SK-N-SH (cell line): ENCODE results near the gene CTTNBP2NL. TPM values are rescaled to one million over a fixed set of nuclear protein-coding genes. Genes with fewer than 3 reads are reported as not detected.

Source experiments
- CTCF ChIA-PET: fragments of 300-600, 350-600 bp; formaldehyde crosslinking; extraction: SDS; loops from one replicate; lab custom pipeline; 2021; lab: Yijun Ruan, JAX
- POLR2A ChIA-PET: fragments of 350-600 bp; sonication (Branson Sonifier 250); formaldehyde crosslinking; extraction: SDS; loops from one replicate; lab custom pipeline; 2020; ENCODE audit warnings: antibody characterized with exemption, inconsistent platforms; lab: Yijun Ruan, JAX
- DNase-seq: peaks from one replicate; pipeline ENCODE4 v3.0.0; 2012
- H2AFZ ChIP-seq: fragments of 200-600 bp; sonication (generic); 2 replicates; pipeline ENCODE4 v1.8.1; 2016; ENCODE audit warnings: antibody characterized with exemption, mild to moderate bottlenecking, low read depth
- H3F3A ChIP-seq: fragments of 200-600 bp; sonication (generic); replicated peaks from 2 replicates; pipeline ENCODE3; 2016; ENCODE audit warnings: antibody characterized with exemption, mild to moderate bottlenecking; ENCODE audit not compliant: insufficient read depth
- H3K27ac ChIP-seq, 2 experiments: fragments of 200-500 bp in 1 of 2; fragments of 200-600 bp in 1 of 2; sonication (Bioruptor generic) in 1 of 2; sonication (generic), shearing (Covaris generic) in 1 of 2; 2 replicates each; pipeline versions ENCODE4 v1.5.1 to v1.6.1; 2014 to 2016; ENCODE audit warnings: low read depth in 2 of 2, inconsistent platforms in 1 of 2, low read length in 1 of 2, mild to moderate bottlenecking in 1 of 2, mixed read lengths in 1 of 2
- H3K27me3 ChIP-seq: fragments of 200-600 bp; sonication (generic), shearing (Covaris generic); 2 replicates; pipeline ENCODE4 v1.6.1; 2016; ENCODE audit warnings: mixed run types; ENCODE audit not compliant: insufficient read depth
- H3K36me3 ChIP-seq, 2 experiments: fragments of 200-500 bp in 1 of 2; fragments of 200-600 bp in 1 of 2; sonication (Bioruptor generic) in 1 of 2; sonication (generic) in 1 of 2; replicated peaks in 1 of 2; 2 replicates each; pipeline versions ENCODE3 to v1.5.1; 2014 to 2016; ENCODE audit warnings: low read length in 1 of 2, mild to moderate bottlenecking in 1 of 2; ENCODE audit not compliant: insufficient read depth in 2 of 2, control insufficient read depth in 1 of 2
- H3K4me1 ChIP-seq, 2 experiments: fragments of 200-500 bp in 1 of 2; fragments of 200-600 bp in 1 of 2; sonication (Bioruptor generic) in 1 of 2; sonication (generic), shearing (Covaris generic) in 1 of 2; 2 replicates each; pipeline versions ENCODE4 v1.5.1 to v1.6.1; 2014 to 2016; ENCODE audit warnings: low read depth in 1 of 2, low read length in 1 of 2, mixed run types in 1 of 2; ENCODE audit not compliant: insufficient read depth in 2 of 2, control insufficient read depth in 1 of 2
- H3K4me2 ChIP-seq: fragments of 200-600 bp; sonication (generic), shearing (Covaris generic); 2 replicates; pipeline ENCODE4 v1.6.1; 2017; ENCODE audit warnings: mixed run types
- H3K4me3 ChIP-seq, 2 experiments: fragments of 200-500 bp in 1 of 2; fragments of 200-600 bp in 1 of 2; sonication (Bioruptor generic) in 1 of 2; sonication (generic), shearing (Covaris generic) in 1 of 2; 2 replicates each; pipeline versions ENCODE4 v1.5.1 to v1.8.1; 2014 to 2016; ENCODE audit warnings: low read depth in 2 of 2, inconsistent platforms in 1 of 2, low read length in 1 of 2, mild to moderate bottlenecking in 1 of 2, mixed read lengths in 1 of 2, moderate library complexity in 1 of 2
- H3K79me2 ChIP-seq: fragments of 200-600 bp; sonication (generic); 2 replicates; pipeline ENCODE4 v1.8.1; 2017; ENCODE audit warnings: mild to moderate bottlenecking; ENCODE audit not compliant: insufficient read depth
- H3K9ac ChIP-seq: fragments of 200-600 bp; sonication (generic); 2 replicates; pipeline ENCODE4 v1.6.1; 2017; ENCODE audit warnings: mixed run types
- H3K9me2 ChIP-seq: fragments of 200-600 bp; sonication (generic); 2 replicates; pipeline ENCODE4 v1.6.1; 2017; ENCODE audit warnings: mixed run types
- H3K9me3 ChIP-seq: fragments of 200-600 bp; sonication (generic); 2 replicates; pipeline ENCODE4 v1.6.1; 2017; ENCODE audit warnings: mixed run types, mild to moderate bottlenecking, moderate library complexity
- H4K20me1 ChIP-seq: fragments of 200-600 bp; sonication (generic); 2 replicates; pipeline ENCODE4 v1.6.1; 2017; ENCODE audit warnings: mild to moderate bottlenecking, mixed run types; ENCODE audit not compliant: insufficient read depth
- FOSL2 ChIP-seq: IDR thresholded peaks from 2 replicates; pipeline ENCODE4 v1.4.0; 2012; ENCODE audit warnings: low read depth, mild to moderate bottlenecking, moderate library complexity, borderline replicate concordance
- FOXM1 ChIP-seq: IDR thresholded peaks from 2 replicates; pipeline ENCODE4 v1.4.0; 2012; ENCODE audit warnings: low read depth, mild to moderate bottlenecking
- GATA2 ChIP-seq: sonication (generic); formaldehyde crosslinking; IDR thresholded peaks from 2 replicates; pipeline ENCODE4 v1.5.0; 2020; ENCODE audit warnings: mild to moderate bottlenecking, missing genetic modification reagents
- JUND ChIP-seq: IDR thresholded peaks from 2 replicates; pipeline ENCODE4 v1.4.0; 2012
- MEF2A ChIP-seq: IDR thresholded peaks from 2 replicates; pipeline ENCODE4 v1.4.0; 2012; ENCODE audit warnings: low read depth, borderline replicate concordance
- MXI1 ChIP-seq: IDR thresholded peaks from 2 replicates; pipeline ENCODE4 v1.6.1; 2012; ENCODE audit warnings: mild to moderate bottlenecking, low read depth, low read length, improper control_type of control experiment
- NFIC ChIP-seq: IDR thresholded peaks from 2 replicates; pipeline ENCODE4 v1.4.0; 2012; ENCODE audit warnings: borderline replicate concordance
- RAD21 ChIP-seq: IDR thresholded peaks from 2 replicates; pipeline ENCODE4 v1.6.1; 2012; ENCODE audit warnings: mild to moderate bottlenecking, low read length
- REST ChIP-seq: IDR thresholded peaks from 2 replicates; pipeline ENCODE4 v1.6.1; 2012; ENCODE audit warnings: mild to moderate bottlenecking, low read depth, low read length, moderate library complexity
- RXRA ChIP-seq: IDR thresholded peaks from 2 replicates; pipeline ENCODE4 v1.4.0; 2012; ENCODE audit warnings: low read depth, mild to moderate bottlenecking, borderline replicate concordance
- SIN3A ChIP-seq: IDR thresholded peaks from 2 replicates; pipeline ENCODE4 v1.6.1; 2012; ENCODE audit warnings: low read depth, mild to moderate bottlenecking, low read length, moderate library complexity, borderline replicate concordance
- SMC3 ChIP-seq: IDR thresholded peaks from 2 replicates; pipeline ENCODE4 v1.6.1; 2012; ENCODE audit warnings: low read depth, low read length, improper control_type of control experiment
- TEAD4 ChIP-seq: IDR thresholded peaks from 2 replicates; pipeline ENCODE4 v1.4.0; 2012; ENCODE audit warnings: mild to moderate bottlenecking, borderline replicate concordance; ENCODE audit not compliant: insufficient read depth
- ZBTB33 ChIP-seq: IDR thresholded peaks from 2 replicates; pipeline ENCODE4 v1.4.0; 2012; ENCODE audit warnings: low read depth, borderline replicate concordance
- WGBS: methylation state at CpG from one replicate; pipeline ENCODE4 v1.1.6; 2017; ENCODE audit warnings: low lambda C conversion rate; 5-methylcytosine and 5-hydroxymethylcytosine counted together
- polyA plus RNA-seq, 3 experiments: library from polyadenylated mRNA; depleted of rRNA; stranded (reverse); fragments of >200 nt; gene quantifications; 2 replicates each; pipeline ENCODE4 v1.2.3, GENCODE V29; 2012

The CTTNBP2NL gene
- polyA plus RNA-seq, 1 of the 3 experiments (the other 2 are of a cell fraction), result 4.9 TPM

GRCh38 chr1:112493351-112493750, 97.3 kb downstream of the CTTNBP2NL start:
- no peak for TF ChIP-seq TEAD4
- TF ChIP-seq RXRA, result no peak
- TF ChIP-seq SIN3A, result no peak
- TF ChIP-seq RAD21, result no peak
- Histone ChIP-seq H4K20me1 (no peaks in the 10 kb centered on the region), H3K4me3 (no peak overlapping the region), H3F3A (no peaks in the 10 kb centered on the region), H3K9me3 (no peaks in the 10 kb centered on the region), H3K79me2 (no peaks in the 10 kb centered on the region), H3K36me3 (no peaks in the 10 kb centered on the region), H3K4me1 (no peaks in the 10 kb centered on the region), H2AFZ (no peak overlapping the region), H3K27ac (no peak overlapping the region), H3K9ac (no peak overlapping the region), H3K4me2 (no peak overlapping the region), H3K27me3 (no peaks in the 10 kb centered on the region), H3K9me2 (no peaks in the 10 kb centered on the region)
- ChIA-PET POLR2A (no interaction called here), CTCF (interaction anchor here (0.7 to 4.6 kb wide), 3 partner anchors 9 to 123 kb away, joined by 3 to 27 read pairs (median 3); no protein-coding TSS in a partner anchor)
- WGBS, result 60% methylated on average over 6 of the region's 6 CpGs
- DNase-seq, result no peak

- WGBS, result 74% methylated on average over 5 of the region's 5 CpGs
- peak; percentile 23; the same call in 1 of the 2 replicates for TF ChIP-seq FOSL2
- TF ChIP-seq JUND, result no peak
- H3K9ac ChIP-seq, result no peak overlapping the region
- no peaks in the 10 kb centered on the region for H3F3A ChIP-seq
- no peak for DNase-seq
- ChIA-PET POLR2A (no interaction called here), CTCF (interaction anchor here (1.1 kb wide), 1 partner anchor 8 kb away, joined by 3 read pairs; no protein-coding TSS in a partner anchor)
- no peaks in the 10 kb centered on the region for H3K79me2 ChIP-seq
- no peaks in the 10 kb centered on the region for H3K27me3 ChIP-seq
- no peak overlapping the region for H2AFZ ChIP-seq
- no peaks in the 10 kb centered on the region for H3K9me3 ChIP-seq
- no peak overlapping the region for H3K4me2 ChIP-seq
- no peak overlapping the region for H3K27ac ChIP-seq
- no peak overlapping the region for H3K4me3 ChIP-seq
- H3K9me2 ChIP-seq, result no peaks in the 10 kb centered on the region
- no peaks in the 10 kb centered on the region for H3K36me3 ChIP-seq
- no peaks in the 10 kb centered on the region for H3K4me1 ChIP-seq
- H4K20me1 ChIP-seq, result no peaks in the 10 kb centered on the region
These were observed 100.3 kb downstream of the CTTNBP2NL start for GRCh38 chr1:112496290-112496689.

- H3K9me2 ChIP-seq, result no peaks in the 10 kb centered on the region
- H3K9me3 ChIP-seq, result no peaks in the 10 kb centered on the region
- H3K27ac ChIP-seq, result no peak overlapping the region
- H3K36me3 ChIP-seq, result no peaks in the 10 kb centered on the region
- peaks cover 0 to 10% of the 10 kb centered on the region in 2 experiments; a peak in 1 of 4 replicates for H3K4me1 ChIP-seq
- 10% methylated on average over 30 of the region's 65 CpGs for WGBS
- H3K4me3 ChIP-seq, result peak overlapping the region; percentile 53 to 60
- ChIA-PET CTCF (interaction anchor here (0.6 to 3.9 kb wide), 48 partner anchors 8 to 301 kb away, joined by 3 to 47 read pairs (median 4); partner anchors contain the start of genes MOV10, PPM1J and RHOC), POLR2A (interaction anchor here (0.9 to 1.4 kb wide), 3 partner anchors 13 to 173 kb away, joined by 3 to 7 read pairs (median 3); partner anchors contain the start of genes MOV10 and ST7L)
- H2AFZ ChIP-seq, result peak overlapping the region; percentile 92
- no peaks in the 10 kb centered on the region for H3F3A ChIP-seq
- DNase-seq, result peak; percentile 85
- no peaks in the 10 kb centered on the region for H3K27me3 ChIP-seq
- H3K9ac ChIP-seq, result peak overlapping the region; percentile 27; the same call in 1 of the 2 replicates
- peak overlapping the region; percentile 85 for H3K4me2 ChIP-seq
- H4K20me1 ChIP-seq, result no peaks in the 10 kb centered on the region
- H3K79me2 ChIP-seq, result no peaks in the 10 kb centered on the region
- TF ChIP-seq NFIC (peak; percentile 46), MXI1 (peak; percentile 14; the same call in 1 of the 2 replicates), FOXM1 (no peak), ZBTB33 (no peak), MEF2A (no peak), SMC3 (peak; percentile 85), REST (peak; percentile 88), GATA2 (CRISPR knock-in tag) (peak; percentile 32; the same call in 1 of the 2 replicates)
These were observed 106.0 kb downstream of the CTTNBP2NL start for GRCh38 chr1:112501810-112502641.
